Measurements from ENCODE around the gene FADS6. TPM values are rescaled to one million over a fixed set of nuclear protein-coding genes. Genes with fewer than 3 reads are reported as not detected.

Gene FADS6, protein sequence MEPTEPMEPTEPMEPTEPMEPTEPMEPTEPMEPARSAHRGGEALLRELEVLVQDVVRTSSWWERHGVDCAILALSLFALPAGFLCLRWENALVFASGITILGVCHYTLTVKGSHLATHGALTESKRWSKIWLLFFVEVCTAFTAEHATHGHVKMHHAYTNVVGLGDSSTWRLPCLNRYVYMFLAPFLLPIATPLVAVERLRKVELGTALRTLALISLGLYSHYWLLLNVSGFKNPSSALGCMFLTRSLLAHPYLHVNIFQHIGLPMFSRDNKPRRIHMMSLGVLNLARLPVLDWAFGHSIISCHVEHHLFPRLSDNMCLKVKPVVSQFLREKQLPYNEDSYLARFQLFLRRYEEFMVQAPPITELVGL
- not detected in 2 replicates for total RNA-seq

GRCh38 chr17:74892974-74893911 is at the start of gene FADS6:
Gene FADS6, minus strand, starts transcription at chr17:74893633. Its CDS starts 38 bp downstream, at chr17:74893595.
- DNase-seq (ENCODE audit: low read depth) = no peak

- DNase-seq (ENCODE audit: low read depth) = no peak
These were observed 47.8 kb upstream of the FADS6 start for GRCh38 chr17:74941128-74941725.

DNA sequence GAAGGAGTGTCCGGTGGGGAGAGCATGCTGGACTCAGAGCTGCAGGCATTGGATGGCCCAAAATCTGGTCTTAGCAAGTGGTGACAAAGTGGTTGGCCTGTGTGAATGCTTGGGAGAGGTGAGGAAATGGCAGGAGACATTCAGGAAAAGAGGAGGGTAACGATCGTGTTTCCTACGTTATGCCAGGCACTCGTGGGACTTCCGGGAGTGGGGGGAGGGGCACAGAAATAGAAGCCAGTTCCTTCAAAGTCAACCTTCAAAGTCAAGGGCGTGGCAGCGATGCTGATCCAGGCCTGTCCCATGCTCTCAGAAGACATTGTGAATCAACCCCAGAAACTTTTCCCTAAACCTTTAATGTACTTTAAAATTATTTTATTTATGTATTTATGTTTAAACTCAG is 46.1 kb upstream of the FADS6 start:
- no peak for DNase-seq (ENCODE audit: low read depth)

DNA sequence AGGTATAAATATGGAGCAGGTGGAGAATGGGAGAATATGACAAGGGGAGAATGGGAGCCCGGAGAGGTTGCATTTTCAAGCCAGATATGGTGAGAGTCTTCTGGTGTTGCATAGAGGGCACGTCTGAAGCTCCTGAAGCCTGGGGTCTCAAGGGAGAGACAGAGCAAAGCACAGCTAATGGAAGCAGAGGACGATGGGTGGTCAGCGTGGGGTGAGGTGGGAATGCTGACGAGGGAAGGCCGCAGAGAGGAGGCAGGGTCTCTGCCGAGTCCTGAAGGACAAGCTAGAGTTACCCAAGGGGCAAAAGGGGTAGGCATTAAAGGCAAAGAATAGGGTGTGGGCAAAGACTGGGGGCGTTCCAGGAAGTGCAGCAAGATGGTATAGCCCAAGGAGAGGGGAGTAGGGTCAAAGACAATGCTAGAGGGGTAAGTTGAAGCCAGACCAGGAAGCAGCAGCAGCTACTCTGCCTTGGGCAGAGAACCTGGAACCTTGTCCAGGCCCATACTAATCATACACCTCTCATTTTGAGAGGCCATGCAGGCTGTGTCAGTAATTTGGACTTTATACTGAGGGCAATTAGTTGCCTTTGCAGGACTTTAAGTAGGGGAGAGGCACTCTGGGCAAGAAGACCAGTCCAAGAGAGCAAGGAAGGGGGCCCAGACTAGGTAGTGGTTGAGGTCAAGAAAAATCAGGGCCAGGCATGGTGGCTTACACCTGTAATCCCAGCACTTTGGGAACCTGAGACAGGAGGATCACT is 44.9 kb upstream of the FADS6 start:
- no peak for DNase-seq (ENCODE audit: low read depth)

GRCh38 chr17:74937064-74938051 is 43.9 kb upstream of the FADS6 start:
- DNase-seq (ENCODE audit: low read depth) = no peak

GRCh38 chr17:74936470-74936799 is 43.0 kb upstream of the FADS6 start:
- no peak for DNase-seq (ENCODE audit: low read depth)

DNA sequence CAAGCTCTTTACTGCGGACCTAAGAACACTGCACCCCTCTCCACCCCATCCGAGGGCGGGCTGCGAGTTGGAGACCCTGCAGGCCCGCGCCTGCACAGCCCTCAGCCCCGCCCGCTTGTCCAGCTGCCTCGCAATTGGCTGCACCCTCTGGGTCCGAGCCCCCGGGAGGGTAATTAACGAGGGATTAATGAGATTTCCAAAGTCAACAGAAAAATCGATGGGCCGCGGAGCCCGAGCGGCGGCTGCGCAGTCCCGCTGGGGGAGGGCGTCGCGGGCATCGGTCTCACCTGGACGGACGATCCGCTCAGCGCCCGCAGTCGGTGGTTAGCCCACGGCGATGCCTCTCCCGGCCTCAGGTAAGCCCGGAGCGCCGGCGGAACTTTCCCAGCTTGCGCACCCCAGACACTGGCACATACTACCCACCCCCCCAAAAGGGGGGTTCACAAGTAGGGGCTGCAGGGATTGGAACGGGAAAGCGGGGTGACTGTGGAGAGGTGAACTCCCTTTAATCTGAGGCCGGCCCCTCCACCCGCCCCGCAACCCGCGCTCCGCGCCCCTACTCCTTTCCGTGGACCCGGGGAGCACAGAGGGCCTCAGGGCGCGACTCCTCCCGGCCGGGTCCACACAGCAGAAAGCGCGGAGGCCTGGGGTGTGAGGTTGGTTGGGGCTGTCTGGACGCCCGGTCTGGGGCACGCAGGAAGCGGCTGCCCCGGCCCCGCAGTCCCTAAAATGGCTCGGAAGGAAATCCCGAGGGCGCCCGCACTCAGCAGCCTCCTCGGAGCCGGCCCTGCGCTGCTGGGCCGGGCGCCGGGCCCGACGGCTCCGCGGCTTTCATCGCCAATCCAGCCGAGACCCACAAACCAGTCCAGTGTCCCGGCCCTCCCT is 42.4 kb upstream of the FADS6 start, which contains the start of gene OTOP3:
Gene OTOP3, plus strand, starts transcription at position 314 of the 885 bp plus-strand sequence. Its CDS starts 24 bp downstream, at position 338.
- DNase-seq (ENCODE audit: low read depth) = no peak

GRCh38 chr17:74935048-74935447 is 41.6 kb upstream of the FADS6 start:
- DNase-seq (ENCODE audit: low read depth) = no peak

- DNase-seq (ENCODE audit: low read depth) = no peak
These were observed 37.2 kb upstream of the FADS6 start for GRCh38 chr17:74930535-74931036.

DNA sequence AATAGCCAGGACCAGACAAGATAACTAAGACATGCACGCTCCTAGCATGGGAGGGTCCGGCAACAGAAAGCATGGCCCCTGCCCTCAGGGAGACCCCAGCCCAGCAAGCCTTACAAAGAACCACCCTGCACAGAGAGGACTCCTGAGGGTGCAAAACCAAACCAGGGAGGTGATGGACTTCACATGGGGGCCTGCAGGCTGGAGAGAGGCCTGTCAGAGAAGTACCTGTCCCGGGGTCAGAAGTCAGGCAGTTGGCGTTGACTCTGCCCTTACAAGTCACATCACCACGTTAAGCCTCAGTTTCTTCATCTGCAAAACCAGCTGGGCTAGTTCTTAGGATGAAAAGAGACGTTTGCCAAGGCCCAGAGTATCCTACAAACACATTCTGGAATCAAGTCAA is 35.4 kb upstream of the FADS6 start:
- no peak for DNase-seq (ENCODE audit: low read depth)

DNA sequence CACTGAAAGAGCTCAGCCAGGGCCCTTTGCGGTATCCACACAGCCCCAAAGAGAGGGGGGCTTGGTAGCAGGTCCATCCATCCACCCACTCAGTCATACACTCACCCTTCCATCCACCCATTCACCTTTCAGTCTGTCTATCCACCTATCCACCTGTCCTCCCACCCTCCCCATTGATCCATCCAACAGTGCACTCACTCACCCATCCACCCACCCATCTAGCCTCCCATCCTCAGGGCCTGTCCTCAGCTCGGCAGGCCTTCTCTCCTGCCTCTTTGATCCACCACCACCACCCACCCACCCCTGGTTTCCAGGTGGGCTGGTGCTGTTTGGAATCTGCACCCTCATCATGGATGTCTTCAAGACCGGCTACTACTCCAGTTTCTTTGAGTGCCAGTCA is 31.8 kb upstream of the FADS6 start:
- DNase-seq (ENCODE audit: low read depth) = no peak

GRCh38 chr17:74924250-74924948 is 31.0 kb upstream of the FADS6 start, which contains the start of gene OTOP2:
Gene OTOP2, plus strand, starts transcription at chr17:74924273. Its CDS starts 360 bp downstream, at chr17:74924633.
- no peak for DNase-seq (ENCODE audit: low read depth)

DNA sequence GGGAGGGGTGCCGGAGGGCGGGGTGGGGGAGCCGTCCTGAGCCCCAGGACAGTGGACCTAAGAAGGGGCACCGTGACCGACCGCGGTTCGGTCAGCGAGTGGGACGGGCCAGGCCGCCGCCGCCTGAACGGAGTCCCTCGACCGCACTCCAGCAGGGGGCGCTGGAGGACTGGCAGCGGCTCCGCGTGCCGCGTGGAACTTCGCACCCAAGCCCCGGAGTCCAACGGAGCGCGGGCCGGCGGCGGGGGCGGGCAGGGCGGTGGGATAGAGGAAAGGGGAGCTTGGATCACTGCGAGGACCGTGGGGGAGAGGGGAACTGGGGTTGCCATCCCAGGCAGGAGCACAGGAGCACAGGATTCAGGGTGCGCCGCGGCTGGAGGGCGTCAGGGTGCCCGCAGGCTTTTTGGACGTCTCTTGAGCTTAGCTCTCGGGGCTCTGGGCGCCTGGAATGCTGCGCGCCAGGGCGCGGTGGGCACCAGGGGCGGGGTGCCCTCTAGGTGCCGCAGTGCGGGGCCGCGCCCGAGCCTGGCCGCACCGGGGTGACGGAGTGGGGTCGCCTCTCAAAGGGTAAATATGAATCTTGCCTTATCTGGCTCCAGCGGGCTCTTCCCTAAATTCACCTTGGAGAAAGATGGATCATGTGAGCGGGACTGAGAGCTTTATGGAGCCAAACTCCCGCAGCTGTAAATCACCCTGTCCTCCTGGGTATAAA is 30.3 kb upstream of the FADS6 start:
- no peak for DNase-seq (ENCODE audit: low read depth)

- no peak for DNase-seq (ENCODE audit: low read depth)
These were observed 29.5 kb upstream of the FADS6 start, which contains the start of gene USH1G for GRCh38 chr17:74922694-74923537. Gene USH1G, minus strand, starts transcription at chr17:74923255. Its CDS starts 182 bp downstream, at chr17:74923073.

GRCh38 chr17:74922172-74922571 is 28.7 kb upstream of the FADS6 start:
- no peak for DNase-seq (ENCODE audit: low read depth)

DNA sequence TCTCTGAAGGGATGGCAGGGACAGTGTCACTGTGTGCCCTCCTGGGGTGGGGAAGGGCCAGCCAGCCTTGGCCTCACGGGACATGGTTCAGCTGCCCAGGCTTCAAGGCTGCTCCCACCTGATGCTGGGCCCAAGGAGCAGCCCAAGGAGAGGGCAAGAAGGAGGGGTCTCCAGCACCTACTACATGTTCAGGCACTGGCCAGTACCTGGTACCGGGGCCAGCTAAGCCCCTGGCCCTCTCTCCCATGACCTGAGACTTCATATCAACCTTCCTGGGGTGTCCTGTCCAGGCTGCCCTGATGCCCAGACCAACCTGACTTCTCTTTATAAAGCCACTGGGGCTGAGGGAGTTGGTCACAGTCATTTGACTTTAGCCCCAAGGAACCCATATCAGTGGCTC is 28.3 kb upstream of the FADS6 start:
- DNase-seq (ENCODE audit: low read depth) = no peak
